CMK (cell line): ENCODE results near the gene NLRP6.
"Not testable (repeated sequence)": the region's sequence is repeated elsewhere in the genome, so short reads cannot be mapped to it uniquely, and the experiment has no call there.

Source experiments
- DNase-seq: peaks from one replicate; pipeline ENCODE4 v3.0.0-alpha.2; 2010; ENCODE audit warnings: low read depth

NLRP6 gene

GRCh38 chr11:282171-282570, 4.0 kb downstream of the NLRP6 start:
- DNase-seq, result no peak

GRCh38 chr11:282630-283360, 4.6 kb downstream of the NLRP6 start:
- DNase-seq, result no peak

GRCh38 chr11:283405-284104, 5.3 kb downstream of the NLRP6 start:
- DNase-seq, result no peak

DNA sequence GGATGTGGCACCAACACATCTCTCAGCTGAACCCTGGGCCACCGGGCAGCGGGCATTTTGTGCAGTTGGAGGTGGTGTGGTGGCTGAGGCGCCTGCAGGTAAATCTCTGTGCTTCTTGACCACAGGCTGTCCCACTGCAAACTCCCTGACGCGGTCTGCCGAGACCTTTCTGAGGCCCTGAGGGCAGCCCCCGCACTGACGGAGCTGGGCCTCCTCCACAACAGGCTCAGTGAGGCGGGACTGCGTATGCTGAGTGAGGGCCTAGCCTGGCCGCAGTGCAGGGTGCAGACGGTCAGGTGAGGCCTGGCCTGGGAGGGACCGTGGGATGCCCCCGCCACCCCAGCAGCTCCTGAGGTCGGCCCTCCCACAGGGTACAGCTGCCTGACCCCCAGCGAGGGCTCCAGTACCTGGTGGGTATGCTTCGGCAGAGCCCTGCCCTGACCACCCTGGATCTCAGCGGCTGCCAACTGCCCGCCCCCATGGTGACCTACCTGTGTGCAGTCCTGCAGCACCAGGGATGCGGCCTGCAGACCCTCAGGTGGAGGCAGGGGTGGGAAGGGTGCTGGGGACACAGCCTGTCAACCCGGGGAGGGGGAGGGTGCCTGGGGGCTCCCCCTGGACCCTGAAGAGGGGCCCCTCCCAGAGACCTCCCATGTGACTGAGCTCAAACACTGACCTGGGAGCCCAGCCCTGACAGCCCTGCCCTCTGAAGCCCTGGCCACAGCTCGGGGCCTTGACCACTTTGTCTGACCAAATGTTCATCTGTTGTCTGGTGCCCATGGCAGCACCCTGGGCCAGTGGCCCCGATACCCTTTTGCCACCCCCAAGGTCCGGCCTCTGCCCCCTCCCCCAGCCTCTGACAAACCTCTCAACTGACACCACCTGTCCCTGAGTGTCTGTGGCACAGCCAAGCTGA, 6.2 kb downstream of the NLRP6 start:
- no peak for DNase-seq

DNA sequence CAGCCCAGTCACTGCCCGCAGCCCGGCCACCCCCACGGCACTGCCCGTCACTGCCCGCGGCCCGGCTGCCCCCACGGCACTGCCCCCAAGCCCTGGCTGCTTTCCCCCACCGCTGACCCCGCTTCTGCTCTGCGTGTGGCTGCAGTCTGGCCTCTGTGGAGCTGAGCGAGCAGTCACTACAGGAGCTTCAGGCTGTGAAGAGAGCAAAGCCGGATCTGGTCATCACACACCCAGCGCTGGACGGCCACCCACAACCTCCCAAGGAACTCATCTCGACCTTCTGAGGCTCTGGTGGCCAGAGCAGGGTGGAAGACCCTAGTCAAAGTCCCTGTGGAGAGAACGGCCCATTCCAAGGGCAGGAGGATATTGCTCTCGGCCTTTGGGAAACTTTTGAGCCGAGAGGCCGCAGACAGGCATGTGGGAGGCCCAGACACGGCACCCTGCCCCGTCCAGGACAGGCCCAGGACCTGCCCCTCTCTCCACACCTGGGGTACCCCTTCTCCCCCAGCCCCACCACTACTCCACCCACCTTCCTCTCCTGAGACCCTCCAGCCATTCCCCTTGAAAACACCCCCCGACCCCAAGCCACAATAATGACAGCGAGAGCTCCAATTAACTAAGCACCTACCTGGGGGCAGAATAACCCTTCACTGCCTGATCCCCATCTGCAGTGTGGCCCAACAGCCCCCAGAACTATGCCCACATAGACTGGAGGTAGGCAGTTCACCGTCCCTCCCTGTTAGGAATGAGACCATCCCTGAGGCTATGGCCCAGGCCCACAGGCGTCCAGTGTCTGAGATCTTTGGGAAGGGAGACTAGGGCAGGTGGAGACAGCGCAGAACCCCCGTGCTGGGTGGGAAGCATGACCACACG, 7.0 kb downstream of the NLRP6 start:
- no peak for DNase-seq

- no peak for DNase-seq
These were observed 7.7 kb downstream of the NLRP6 start for GRCh38 chr11:285894-286220.

DNA sequence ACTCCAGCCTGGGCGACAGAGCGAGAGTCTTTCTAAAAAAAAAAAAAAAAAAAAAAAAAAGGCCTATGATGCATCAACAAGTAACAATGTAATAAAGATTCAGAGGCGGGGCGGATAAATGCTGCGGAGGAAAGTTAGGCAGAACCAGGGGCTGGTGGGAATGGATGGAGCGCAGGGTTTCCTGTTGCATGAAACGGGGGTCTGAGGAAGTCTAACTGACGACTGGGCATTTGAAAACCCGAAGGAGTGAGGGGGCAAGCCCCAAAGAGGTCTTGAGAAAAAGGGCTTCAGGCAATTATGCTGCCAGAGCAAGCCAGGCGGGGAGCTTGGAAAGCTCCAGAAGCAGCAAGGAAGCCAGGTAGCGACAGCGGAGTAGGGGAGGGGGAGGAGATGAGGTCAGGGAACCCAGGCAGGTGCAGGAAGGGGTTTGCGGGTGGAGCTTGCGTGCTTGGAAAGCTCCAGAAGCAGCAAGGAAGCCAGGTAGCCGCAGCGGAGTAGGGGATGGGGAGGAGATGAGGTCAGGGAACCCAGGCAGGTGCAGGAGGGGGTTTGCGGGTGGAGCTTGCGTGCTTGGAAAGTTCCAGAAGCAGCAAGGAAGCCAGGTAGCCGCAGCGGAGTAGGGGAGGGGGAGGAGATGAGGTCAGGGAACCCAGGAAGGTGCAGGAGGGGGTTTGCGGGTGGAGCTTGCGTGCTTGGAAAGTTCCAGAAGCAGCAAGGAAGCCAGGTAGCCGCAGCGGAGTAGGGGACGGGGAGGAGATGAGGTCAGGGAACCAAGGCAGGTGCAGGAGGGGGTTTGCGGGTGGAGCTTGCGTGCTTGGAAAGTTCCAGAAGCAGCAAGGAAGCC, 9.0 kb downstream of the NLRP6 start:
- not testable (repeated sequence) for DNase-seq

GRCh38 chr11:287821-288477, 9.7 kb downstream of the NLRP6 start:
- no peak for DNase-seq

- DNase-seq, result no peak
These were observed 10.5 kb downstream of the NLRP6 start, which contains the start of gene PGGHG for GRCh38 chr11:288478-289397. PGGHG (plus strand) TSS chr11:289126; CDS start chr11:289817, 691 bp downstream.

DNA sequence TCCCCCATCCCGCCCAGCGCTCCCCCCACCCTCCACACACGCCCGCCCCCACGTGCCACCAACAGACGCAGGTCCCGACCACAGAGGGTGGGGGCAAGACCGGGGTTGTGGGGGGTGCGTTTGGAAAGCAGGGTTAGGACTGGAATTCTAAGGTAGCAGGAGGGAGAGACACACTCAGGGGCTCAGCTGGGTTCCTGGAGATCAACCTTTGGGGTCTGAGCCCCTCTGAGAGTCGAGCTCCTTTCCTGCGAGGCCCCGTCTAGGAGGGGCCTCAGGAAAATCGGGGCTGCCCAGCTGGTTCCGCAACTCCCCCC, 11.1 kb downstream of the NLRP6 start:
- DNase-seq, result no peak

DNA sequence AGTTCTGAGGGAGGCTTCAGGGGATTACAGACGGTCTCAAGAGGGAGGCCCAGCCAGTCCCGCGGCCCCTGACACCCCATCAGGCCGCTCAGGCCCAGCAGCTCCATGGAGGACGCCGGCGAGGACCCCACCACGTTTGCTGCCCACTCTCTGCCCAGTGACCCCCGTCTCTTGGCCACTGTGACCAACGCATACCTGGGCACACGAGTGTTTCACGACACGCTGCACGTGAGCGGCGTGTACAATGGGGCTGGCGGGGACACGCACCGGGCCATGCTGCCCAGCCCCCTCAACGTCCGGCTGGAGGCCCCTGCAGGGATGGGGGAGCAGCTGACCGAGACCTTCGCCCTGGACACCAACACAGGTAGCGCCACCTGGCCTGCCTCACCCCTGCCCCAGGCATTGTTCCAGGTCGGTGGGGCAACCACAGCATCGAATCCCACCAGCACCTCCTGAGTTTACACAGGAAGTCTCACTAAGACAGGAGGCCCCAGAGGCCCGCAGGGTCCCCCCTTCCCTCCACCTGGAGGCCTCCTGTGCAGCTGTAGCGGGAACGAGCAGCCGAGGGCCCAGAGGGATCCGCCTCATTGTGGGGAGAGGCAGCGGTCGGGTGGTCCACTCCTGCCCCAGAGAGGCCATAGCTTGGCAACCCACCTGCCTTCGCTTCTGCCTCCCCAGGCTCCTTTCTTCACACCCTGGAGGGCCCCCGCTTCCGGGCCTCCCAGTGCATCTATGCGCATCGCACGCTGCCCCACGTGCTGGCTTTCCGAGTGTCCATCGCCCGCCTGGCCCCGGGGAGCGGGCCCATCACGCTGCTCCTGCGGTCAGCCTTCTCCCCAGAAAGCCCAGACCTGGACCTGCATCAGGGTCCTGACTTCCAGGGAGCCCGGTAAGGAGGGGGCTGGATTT, 11.8 kb downstream of the NLRP6 start:
- no peak for DNase-seq

GRCh38 chr11:290621-291231, 12.5 kb downstream of the NLRP6 start:
- DNase-seq, result no peak

DNA sequence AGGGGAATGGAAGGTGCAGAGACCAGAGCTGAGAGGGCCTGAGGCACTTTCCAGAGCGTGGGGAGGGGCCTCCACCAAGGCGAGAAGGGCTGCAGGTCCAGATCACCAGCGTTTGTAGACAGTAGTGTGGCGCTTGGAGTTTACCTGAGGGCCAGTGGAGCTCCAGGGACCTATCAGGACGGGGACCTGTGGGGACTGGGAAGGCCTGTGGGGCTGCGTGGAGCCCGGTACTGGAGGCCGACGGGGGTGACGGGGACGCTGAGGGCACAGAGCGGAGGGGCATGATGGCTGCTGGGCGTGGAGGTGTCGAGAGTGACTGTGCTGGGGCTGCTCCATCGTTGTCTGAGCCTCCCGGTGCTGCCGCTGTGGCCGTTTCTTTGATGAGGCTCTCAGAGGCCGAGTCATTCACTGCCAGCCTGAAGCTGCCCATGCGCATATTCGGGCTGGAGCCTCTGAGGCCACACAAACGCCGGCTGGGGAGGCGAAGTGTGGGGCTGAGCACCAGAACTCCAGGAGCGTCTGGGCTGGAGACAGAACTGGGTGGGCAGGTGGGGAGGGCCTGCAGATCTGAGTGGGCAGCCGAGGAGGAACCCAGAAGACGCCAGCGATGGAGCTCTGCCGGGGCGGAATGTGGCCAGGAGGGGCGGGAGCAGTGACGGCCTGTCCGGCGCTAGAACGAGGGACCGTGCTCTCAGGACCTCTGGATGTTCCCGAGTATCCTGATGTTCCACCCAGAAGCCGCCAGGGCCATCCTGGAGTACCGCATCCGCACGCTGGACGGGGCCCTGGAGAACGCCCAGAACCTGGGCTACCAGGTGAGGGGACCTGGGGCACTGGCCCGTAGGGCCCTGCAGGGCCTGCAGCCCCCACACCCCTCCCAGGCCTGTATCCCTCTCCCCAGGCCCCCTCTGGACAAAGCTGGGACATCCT, 13.3 kb downstream of the NLRP6 start:
- DNase-seq, result no peak

- no peak for DNase-seq
These were observed 14.3 kb downstream of the NLRP6 start for GRCh38 chr11:292211-293121.

DNA sequence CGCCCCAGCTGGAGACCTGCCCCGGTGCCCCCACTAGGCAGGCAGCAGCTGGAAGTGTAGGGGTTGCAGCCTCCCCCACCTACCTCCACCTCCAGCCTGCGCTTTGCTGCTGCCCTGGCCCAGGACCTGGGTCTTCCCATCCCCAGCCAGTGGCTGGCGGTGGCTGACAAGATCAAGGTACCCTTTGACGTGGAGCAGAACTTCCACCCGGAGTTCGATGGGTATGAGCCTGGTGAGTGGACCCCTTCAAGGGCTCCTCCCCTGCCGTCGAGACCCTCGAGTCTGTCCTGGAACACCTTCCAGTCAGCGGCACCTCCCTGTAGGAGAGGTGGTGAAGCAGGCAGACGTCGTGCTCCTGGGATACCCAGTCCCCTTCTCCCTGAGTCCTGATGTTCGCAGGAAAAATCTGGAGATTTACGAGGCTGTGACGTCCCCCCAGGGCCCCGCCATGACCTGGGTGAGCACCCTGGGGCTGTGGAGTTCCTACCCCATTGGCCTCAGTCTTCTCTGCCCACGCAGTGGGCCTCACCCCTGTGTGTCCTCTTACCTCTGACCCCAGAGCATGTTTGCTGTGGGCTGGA, 15.2 kb downstream of the NLRP6 start:
- no peak for DNase-seq
